K562 (cell line): Measurements from ENCODE around the gene ZNF433.

Experiments
- NR2C1 ChIP-seq, 2 experiments: fragments of 450-650 bp; IDR thresholded peaks; 2 replicates each; pipeline ENCODE4 v1.6.1; 2017; ENCODE audit warnings: mild to moderate bottlenecking in 2 of 2, antibody characterized with exemption in 1 of 2, inconsistent platforms in 1 of 2, missing compliant biosample characterization in 1 of 2, missing genetic modification characterization in 1 of 2
- RERE ChIP-seq: sonication (generic); formaldehyde crosslinking; IDR thresholded peaks from 2 replicates; pipeline ENCODE4 v1.8.0; 2023; ENCODE audit warnings: missing genetic modification reagents, mild to moderate bottlenecking, borderline replicate concordance
- ZNF146 ChIP-seq: IDR thresholded peaks from one replicate; pipeline ENCODE4 v1.6.1; 2018; ENCODE audit warnings: missing compliant biosample characterization; ENCODE audit not compliant: unreplicated experiment
- ZNF76 ChIP-seq: fragments of 250-450 bp; sonication (Bioruptor Pico); IDR thresholded peaks from 2 replicates; pipeline ENCODE4 v1.4.0; 2020; ENCODE audit warnings: mild to moderate bottlenecking, moderate library complexity, borderline replicate concordance
- TF ChIP-seq, protein P1 (sequence below), 3 experiments: IDR thresholded peaks in 2 of 3; conservative IDR thresholded peaks in 1 of 3; 2 replicates each; pipeline ENCODE4 v1.5.1; 2011 to 2012; ENCODE audit warnings: low read length in 3 of 3, mild to moderate bottlenecking in 3 of 3, control low read depth in 2 of 3, improper control_type of control experiment in 1 of 3, inconsistent platforms in 1 of 3, low read depth in 1 of 3, mixed read lengths in 1 of 3, moderate library complexity in 1 of 3; ENCODE audit not compliant: insufficient read depth in 2 of 3

DNA sequence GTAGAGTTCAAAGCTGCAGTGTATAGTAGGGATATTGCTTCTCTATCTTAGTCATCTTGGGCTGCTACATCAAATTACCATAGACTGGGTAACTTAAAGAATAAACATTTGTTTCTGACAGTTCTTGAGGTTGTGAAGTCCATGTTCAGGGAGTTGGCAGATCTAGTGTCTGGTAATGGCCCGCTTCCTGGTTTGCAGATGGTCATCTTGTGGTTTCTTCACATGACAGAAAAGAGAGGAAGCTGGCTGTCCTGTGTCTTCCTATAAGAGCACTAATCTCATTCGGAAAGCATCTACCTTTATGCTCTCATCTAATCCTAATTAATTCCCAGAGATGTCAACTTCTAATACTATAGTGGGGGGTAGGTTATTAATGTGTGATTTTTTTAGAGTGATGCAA lies 64.4 kb downstream of the ZNF433 start:
- TF ChIP-seq NR2C1 (IDR thresholded peaks at IDR 0.05) = no peak
- no peak for TF ChIP-seq NR2C1 (tag; IDR thresholded peaks at IDR 0.05)
- no peak for TF ChIP-seq RERE (CRISPR knock-in tag)
- TF ChIP-seq, protein P1, sequence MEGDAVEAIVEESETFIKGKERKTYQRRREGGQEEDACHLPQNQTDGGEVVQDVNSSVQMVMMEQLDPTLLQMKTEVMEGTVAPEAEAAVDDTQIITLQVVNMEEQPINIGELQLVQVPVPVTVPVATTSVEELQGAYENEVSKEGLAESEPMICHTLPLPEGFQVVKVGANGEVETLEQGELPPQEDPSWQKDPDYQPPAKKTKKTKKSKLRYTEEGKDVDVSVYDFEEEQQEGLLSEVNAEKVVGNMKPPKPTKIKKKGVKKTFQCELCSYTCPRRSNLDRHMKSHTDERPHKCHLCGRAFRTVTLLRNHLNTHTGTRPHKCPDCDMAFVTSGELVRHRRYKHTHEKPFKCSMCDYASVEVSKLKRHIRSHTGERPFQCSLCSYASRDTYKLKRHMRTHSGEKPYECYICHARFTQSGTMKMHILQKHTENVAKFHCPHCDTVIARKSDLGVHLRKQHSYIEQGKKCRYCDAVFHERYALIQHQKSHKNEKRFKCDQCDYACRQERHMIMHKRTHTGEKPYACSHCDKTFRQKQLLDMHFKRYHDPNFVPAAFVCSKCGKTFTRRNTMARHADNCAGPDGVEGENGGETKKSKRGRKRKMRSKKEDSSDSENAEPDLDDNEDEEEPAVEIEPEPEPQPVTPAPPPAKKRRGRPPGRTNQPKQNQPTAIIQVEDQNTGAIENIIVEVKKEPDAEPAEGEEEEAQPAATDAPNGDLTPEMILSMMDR (IDR thresholded peaks at IDR 0.05 in 2 of 3, conservative IDR thresholded peaks at IDR 0.05 in 1 of 3; ENCODE audit: insufficient read depth in 2 of 3, low read depth in 1 of 3, low read length in 3 of 3) = no peak
- no peak for TF ChIP-seq ZNF76
- TF ChIP-seq ZNF146 = no peak
